ENCODE data around the gene SOX9. TPM values are rescaled to one million over a fixed set of nuclear protein-coding genes. Genes with fewer than 3 reads are reported as not detected.
"Not testable (repeated sequence)": the region's sequence is repeated elsewhere in the genome, so short reads cannot be mapped to it uniquely, and the experiment has no call there.

Gene SOX9
- total RNA-seq, 4 donors from 2014 or later = 35.2 to 55.7 (median 42.3) TPM

GRCh38 chr17:72111336-72111923 lies 9.4 kb upstream of the SOX9 start:
- intact Hi-C loops (cut with DNase I; ENCODE audit: low total_unique reads) = loop anchor here (10.0 kb wide), 1 partner anchor 1477 kb away; no protein-coding TSS in a partner anchor
- H3K27ac ChIP-seq = no peak overlapping the region
- H3K36me3 ChIP-seq = no peaks in the 10 kb centered on the region
- in situ Hi-C loops (cut with MboI; ENCODE audit: low pct_ligation_motif_present in 1 of 4, low pct_unique_long_range_greater_than_20kb in 1 of 4, low sequenced_read_pairs in 3 of 4) = loop anchor here (10.0 to 25.0 kb wide), 4 partner anchors 624 to 997 kb away; no protein-coding TSS in a partner anchor
- H3K4me3 ChIP-seq = no peak overlapping the region
- no peak for TF ChIP-seq POLR2AphosphoS5 (IDR thresholded peaks at IDR 0.05)
- TF ChIP-seq CTCF (IDR thresholded peaks at IDR 0.05) = peak in 1 of 5 experiments; percentile 6
- H3K9me3 ChIP-seq = no peaks in the 10 kb centered on the region
- H3K27me3 ChIP-seq = peaks cover 14% of the 10 kb centered on the region
- WGBS, 2 donors (ENCODE audit: low coverage in 1 of 2) = 35 to 40% methylated on average over 7 to 10 of the region's 10 CpGs
- peaks cover 0 to 11% (median 2%) of the 10 kb centered on the region in 4 donors for H3K4me1 ChIP-seq
- DNase-seq = no peak

- DNase-seq, H3K27ac ChIP-seq, H3K4me3 ChIP-seq, H3K9me3 ChIP-seq, H3K36me3 ChIP-seq: not testable (repeated sequence)
- Histone ChIP-seq H3K4me1 (peaks cover 0 to 14% (median 2%) of the 10 kb centered on the region in 4 donors), H3K27me3 (peaks cover 18% of the 10 kb centered on the region)
- 87 to 100% methylated on average over 4 to 5 of the region's 5 CpGs for WGBS, 2 donors (ENCODE audit: low coverage in 1 of 2)
- intact Hi-C loops (cut with DNase I; ENCODE audit: low total_unique reads) (loop anchor here (10.0 kb wide), 1 partner anchor 1477 kb away; no protein-coding TSS in a partner anchor), in situ Hi-C loops (cut with MboI; ENCODE audit: low pct_ligation_motif_present in 1 of 4, low pct_unique_long_range_greater_than_20kb in 1 of 4, low sequenced_read_pairs in 3 of 4) (loop anchor here (10.0 to 25.0 kb wide), 4 partner anchors 625 to 997 kb away; no protein-coding TSS in a partner anchor)
Observed at GRCh38 chr17:72111926-72112325, 8.9 kb upstream of the SOX9 start.

GRCh38 chr17:72113751-72114150 lies 7.1 kb upstream of the SOX9 start:
- no peak overlapping the region for H3K27ac ChIP-seq
- DNase-seq = no peak
- no peaks in the 10 kb centered on the region for H3K9me3 ChIP-seq
- no peaks in the 10 kb centered on the region for H3K36me3 ChIP-seq
- in situ Hi-C loops (cut with MboI; ENCODE audit: low pct_ligation_motif_present in 1 of 4, low pct_unique_long_range_greater_than_20kb in 1 of 4, low sequenced_read_pairs in 3 of 4) (loop anchor here (10.0 to 25.0 kb wide), 4 partner anchors 626 to 999 kb away; no protein-coding TSS in a partner anchor), intact Hi-C loops (cut with DNase I; ENCODE audit: low total_unique reads) (loop anchor here (10.0 kb wide), 1 partner anchor 1479 kb away; no protein-coding TSS in a partner anchor)
- peaks cover 37% of the 10 kb centered on the region for H3K27me3 ChIP-seq
- no peak for TF ChIP-seq POLR2AphosphoS5 (IDR thresholded peaks at IDR 0.05)
- no peak for TF ChIP-seq POLR2A (IDR thresholded peaks at IDR 0.05)
- TF ChIP-seq CTCF (IDR thresholded peaks at IDR 0.05) = no peak
- no peak for TF ChIP-seq EP300 (IDR thresholded peaks at IDR 0.05; ENCODE audit: low read depth)
- H3K4me1 ChIP-seq = peaks cover 0 to 31% (median 17%) of the 10 kb centered on the region in 4 donors
- H3K4me3 ChIP-seq = no peak overlapping the region
- WGBS, 2 donors (ENCODE audit: low coverage in 1 of 2) = 90 to 94% methylated on average over 2 to 4 of the region's 4 CpGs

GRCh38 chr17:72115781-72116525 lies 4.9 kb upstream of the SOX9 start:
- no peak overlapping the region for H3K4me3 ChIP-seq
- H3K9me3 ChIP-seq = no peaks in the 10 kb centered on the region
- intact Hi-C loops (cut with DNase I; ENCODE audit: low total_unique reads) = loop anchor here (10.0 kb wide), 1 partner anchor 1481 kb away; no protein-coding TSS in a partner anchor
- peaks cover 59% of the 10 kb centered on the region for H3K27me3 ChIP-seq
- TF ChIP-seq CTCF (IDR thresholded peaks at IDR 0.05) (no peak), EP300 (IDR thresholded peaks at IDR 0.05; ENCODE audit: low read depth) (no peak), POLR2AphosphoS5 (IDR thresholded peaks at IDR 0.05) (no peak), POLR2A (IDR thresholded peaks at IDR 0.05) (no peak)
- H3K36me3 ChIP-seq = no peaks in the 10 kb centered on the region
- DNase-seq = no peak
- H3K4me1 ChIP-seq = peaks cover 0 to 43% (median 18%) of the 10 kb centered on the region in 4 donors
- 63% methylated on average over 39 of the region's 39 CpGs; no CpG with 5 or more reads in 1 of the 2 donors for WGBS, 2 donors (ENCODE audit: low coverage in 1 of 2)
- no peak overlapping the region for H3K27ac ChIP-seq
- in situ Hi-C loops (cut with MboI; ENCODE audit: low pct_ligation_motif_present in 1 of 4, low pct_unique_long_range_greater_than_20kb in 1 of 4, low sequenced_read_pairs in 3 of 4) = loop anchor here (10.0 to 25.0 kb wide), 4 partner anchors 629 to 1001 kb away; no protein-coding TSS in a partner anchor
